ENCODE measurements around the gene TMEM182.

DNA sequence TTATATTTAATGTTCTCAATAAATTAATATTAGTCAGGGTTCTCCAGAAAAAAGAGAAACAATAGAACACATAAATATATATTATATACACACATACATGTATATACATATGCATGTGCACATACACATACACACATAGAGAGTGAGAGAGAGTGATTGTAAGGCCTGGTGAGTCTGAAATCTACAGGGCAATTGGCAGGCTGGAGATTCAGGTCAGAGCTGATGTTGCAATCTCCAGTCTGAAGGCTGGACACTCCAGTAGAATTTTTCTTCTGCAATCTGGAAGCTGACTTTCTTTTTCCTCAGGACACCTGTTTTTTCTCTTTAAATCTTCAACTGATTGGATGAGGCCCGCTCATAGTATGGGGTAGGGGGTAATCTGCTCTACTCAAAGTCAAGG lies 3.2 kb downstream of the TMEM182 start:
- TF ChIP-seq, protein P1, sequence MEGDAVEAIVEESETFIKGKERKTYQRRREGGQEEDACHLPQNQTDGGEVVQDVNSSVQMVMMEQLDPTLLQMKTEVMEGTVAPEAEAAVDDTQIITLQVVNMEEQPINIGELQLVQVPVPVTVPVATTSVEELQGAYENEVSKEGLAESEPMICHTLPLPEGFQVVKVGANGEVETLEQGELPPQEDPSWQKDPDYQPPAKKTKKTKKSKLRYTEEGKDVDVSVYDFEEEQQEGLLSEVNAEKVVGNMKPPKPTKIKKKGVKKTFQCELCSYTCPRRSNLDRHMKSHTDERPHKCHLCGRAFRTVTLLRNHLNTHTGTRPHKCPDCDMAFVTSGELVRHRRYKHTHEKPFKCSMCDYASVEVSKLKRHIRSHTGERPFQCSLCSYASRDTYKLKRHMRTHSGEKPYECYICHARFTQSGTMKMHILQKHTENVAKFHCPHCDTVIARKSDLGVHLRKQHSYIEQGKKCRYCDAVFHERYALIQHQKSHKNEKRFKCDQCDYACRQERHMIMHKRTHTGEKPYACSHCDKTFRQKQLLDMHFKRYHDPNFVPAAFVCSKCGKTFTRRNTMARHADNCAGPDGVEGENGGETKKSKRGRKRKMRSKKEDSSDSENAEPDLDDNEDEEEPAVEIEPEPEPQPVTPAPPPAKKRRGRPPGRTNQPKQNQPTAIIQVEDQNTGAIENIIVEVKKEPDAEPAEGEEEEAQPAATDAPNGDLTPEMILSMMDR (IDR thresholded peaks at IDR 0.05), result no peak
- TF ChIP-seq POLR2A (IDR thresholded peaks at IDR 0.05) (no peak), POLR2AphosphoS5 (IDR thresholded peaks at IDR 0.05) (no peak)
